GM13977 (cell line): ENCODE results near the gene RBCK1.
A peak's percentile ranks its signal among the peaks of the same experiment; 100 is the strongest.
"Not testable (repeated sequence)": the region's sequence is repeated elsewhere in the genome, so short reads cannot be mapped to it uniquely, and the experiment has no call there.

Experiments used
- DNase-seq: peaks from one replicate; pipeline ENCODE4 v3.0.0; 2012; ENCODE audit warnings: low spot score
- in situ Hi-C: fragments of 300-500 bp; cut with MboI; formaldehyde crosslinking; loops from one replicate; pipeline ENCODE4 v1.12.0; 2022; ENCODE audit warnings: low sequenced_read_pairs, low pct_unique_long_range_greater_than_20kb, mixed read lengths, inconsistent platforms; ENCODE audit not compliant: unreplicated experiment
- TF ChIP-seq, protein P1 (sequence below): IDR thresholded peaks from 2 replicates; pipeline ENCODE4 v1.5.1; 2012; ENCODE audit warnings: mild to moderate bottlenecking, control low read depth; ENCODE audit not compliant: insufficient read depth; ENCODE audit errors: extremely low read depth, missing control alignments

Gene RBCK1

DNA sequence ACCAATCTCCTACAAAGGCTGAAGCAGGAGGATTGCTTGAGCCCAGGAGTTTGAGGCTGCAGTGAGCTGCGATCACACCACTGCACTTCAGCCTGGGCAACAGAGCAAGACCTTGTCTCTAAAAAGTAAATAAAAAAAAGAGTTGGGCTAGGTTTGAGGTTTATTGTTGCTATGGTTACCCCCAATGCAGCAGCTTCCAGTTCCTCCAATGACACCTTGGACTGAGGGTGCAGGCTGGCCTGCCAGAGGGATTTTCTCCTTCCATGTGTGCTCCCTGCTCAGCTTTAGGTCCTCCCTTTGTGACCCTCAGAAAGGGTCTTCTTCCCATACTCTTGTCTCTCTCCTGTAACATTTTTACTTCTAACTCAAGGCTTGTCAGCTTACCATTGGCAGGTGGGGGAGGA is 64.8 kb downstream of the RBCK1 start:
- TF ChIP-seq, protein P1, sequence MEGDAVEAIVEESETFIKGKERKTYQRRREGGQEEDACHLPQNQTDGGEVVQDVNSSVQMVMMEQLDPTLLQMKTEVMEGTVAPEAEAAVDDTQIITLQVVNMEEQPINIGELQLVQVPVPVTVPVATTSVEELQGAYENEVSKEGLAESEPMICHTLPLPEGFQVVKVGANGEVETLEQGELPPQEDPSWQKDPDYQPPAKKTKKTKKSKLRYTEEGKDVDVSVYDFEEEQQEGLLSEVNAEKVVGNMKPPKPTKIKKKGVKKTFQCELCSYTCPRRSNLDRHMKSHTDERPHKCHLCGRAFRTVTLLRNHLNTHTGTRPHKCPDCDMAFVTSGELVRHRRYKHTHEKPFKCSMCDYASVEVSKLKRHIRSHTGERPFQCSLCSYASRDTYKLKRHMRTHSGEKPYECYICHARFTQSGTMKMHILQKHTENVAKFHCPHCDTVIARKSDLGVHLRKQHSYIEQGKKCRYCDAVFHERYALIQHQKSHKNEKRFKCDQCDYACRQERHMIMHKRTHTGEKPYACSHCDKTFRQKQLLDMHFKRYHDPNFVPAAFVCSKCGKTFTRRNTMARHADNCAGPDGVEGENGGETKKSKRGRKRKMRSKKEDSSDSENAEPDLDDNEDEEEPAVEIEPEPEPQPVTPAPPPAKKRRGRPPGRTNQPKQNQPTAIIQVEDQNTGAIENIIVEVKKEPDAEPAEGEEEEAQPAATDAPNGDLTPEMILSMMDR, result no peak
- DNase-seq, result no peak
- in situ Hi-C loops, result loop anchor here (10.0 kb wide), 1 partner anchor 118 kb away; no protein-coding TSS in a partner anchor

DNA sequence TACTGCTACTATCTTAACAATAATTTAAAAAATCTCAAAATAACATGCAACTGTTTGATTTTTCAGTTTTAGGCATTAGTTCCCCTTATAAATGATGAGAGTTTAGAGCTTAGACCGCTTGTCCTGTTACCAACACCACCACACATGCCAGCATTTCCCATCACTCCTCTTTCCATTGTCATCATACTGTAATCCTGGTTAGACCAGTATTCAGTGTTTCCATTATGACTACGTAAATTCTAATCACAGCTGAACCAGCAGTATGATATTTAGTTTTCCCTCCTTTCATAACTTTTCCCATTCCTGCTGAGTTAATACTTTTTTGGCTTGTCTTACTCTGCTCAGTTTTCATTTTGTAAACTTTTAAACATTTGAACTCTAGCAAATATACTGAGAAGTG is 66.5 kb downstream of the RBCK1 start:
- DNase-seq, result no peak
- in situ Hi-C loops, result loop anchor here (10.0 kb wide), 1 partner anchor 120 kb away; no protein-coding TSS in a partner anchor
- TF ChIP-seq, protein P1, result no peak

DNA sequence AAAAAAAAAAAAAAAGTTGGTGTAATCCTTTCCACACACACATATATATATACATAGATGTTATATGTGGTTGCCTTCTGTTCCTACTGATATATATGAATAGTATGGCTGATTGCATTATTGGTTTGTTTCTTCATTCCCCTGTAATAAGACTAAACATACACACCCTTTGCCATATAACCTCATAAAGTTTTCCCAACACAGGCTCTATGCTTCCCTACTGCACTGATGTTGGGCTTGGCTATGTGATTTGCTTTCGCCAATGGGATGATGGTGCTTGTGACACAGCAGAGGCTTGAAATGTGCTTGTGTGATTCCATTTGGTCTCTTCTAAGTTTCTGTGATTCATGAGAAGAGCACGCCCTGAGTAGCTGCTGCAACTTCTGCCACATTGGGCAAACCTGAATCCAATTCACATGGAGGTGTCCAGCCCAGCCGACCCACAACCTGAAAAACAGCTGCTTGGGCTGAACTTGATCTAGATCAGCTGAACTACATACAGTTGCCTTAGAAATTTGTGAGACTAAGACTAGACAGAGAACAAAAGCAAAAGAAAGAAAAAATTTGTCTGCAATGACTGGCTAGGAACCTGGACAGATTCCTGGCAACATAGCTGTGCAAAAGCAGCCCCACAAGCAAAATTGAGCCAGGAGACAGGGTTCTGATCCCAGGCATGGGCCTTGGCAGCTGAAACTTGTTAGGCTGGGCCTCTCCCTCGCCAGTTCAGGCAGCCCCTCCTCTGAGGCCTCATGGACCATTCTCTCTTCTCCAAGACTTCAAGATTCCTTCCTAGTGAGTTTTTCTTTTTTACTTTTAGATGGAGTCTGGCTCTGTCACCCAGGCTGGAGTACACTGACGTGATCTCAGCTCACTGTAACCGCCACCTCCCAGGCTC is 67.6 kb downstream of the RBCK1 start:
- in situ Hi-C loops, result loop anchor here (10.0 kb wide), 1 partner anchor 121 kb away; no protein-coding TSS in a partner anchor
- no peak for DNase-seq
- TF ChIP-seq, protein P1, result no peak

DNA sequence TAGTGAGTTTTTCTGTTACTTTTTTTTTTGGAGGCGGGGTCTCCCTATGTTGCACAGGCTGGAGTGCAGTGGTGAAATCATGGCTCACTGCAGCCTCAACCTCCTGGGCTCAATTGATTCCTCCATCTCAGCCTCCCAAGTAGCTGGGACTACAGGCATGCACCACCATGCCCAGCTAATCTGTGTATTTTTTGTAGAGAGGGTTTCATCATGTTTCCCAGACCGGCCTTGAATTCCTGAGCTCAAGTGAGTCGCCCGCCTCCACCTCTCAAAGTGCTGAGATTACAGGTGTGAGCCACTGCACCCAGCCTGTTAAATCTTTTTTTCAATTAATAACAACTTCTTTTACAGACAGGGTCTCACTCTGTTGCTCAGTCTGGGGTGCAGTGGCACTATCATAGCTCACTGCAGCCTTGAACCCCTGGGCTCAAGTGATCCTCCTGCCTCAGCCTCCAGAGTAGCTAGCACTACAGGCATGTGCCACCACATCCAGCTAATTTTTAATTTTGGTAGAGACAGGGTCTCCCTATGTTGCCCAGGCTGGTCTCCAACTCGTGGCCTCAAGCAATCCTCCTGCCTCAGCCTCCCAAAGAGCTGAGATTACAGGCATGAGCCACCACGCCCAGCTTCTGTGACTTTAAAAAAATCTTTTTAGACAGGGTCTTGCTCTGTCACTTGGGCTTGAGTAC is 68.6 kb downstream of the RBCK1 start:
- in situ Hi-C loops, result loop anchor here (10.0 kb wide), 1 partner anchor 122 kb away; no protein-coding TSS in a partner anchor
- DNase-seq, result not testable (repeated sequence)

DNA sequence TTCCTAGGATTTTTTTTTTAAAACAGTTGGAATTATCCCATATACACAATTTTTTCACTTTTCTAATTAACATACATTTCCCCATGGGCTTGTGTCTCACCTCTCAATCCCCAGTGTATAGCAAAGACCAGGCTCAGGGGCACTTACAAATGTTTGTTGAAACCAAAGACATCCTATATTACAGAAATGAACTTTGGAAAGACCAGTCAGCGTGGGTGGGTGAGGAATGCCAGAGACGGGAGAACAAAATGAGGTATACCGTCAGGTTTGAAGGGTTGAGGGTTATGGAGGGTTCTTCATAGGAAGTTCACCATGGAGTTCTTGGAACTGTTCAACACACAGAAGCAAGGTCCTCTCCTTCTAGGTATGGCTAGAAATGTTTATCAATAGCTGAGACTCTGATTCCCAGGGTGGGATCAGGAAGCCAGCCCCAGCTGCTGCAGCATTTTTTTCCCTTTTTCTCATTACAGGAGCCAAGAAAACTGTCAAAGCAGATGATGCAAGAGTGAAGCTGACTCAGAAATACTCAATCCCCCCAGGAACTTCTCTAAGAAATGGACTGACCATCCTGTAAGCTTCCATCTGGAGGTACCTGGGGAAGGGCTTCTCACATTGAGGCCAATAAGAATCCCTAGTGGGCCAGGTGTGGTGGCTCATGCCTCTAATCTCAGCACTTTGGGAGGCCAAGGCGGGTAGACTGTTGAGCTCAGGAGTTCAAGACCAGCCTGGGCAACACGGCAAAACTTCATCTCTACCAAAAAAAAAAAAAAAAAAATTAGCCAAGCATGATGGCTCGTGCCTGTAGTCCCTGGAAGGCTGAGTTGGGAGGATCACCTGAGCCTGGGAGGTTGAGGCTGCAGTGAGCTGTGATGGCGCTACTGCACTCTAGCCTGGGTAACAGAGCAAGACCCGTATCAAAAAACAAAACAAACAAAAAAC is 70.2 kb downstream of the RBCK1 start:
- TF ChIP-seq, protein P1, result no peak
- no peak for DNase-seq
- in situ Hi-C loops, result loop anchor here (10.0 kb wide), 1 partner anchor 123 kb away; no protein-coding TSS in a partner anchor

DNA sequence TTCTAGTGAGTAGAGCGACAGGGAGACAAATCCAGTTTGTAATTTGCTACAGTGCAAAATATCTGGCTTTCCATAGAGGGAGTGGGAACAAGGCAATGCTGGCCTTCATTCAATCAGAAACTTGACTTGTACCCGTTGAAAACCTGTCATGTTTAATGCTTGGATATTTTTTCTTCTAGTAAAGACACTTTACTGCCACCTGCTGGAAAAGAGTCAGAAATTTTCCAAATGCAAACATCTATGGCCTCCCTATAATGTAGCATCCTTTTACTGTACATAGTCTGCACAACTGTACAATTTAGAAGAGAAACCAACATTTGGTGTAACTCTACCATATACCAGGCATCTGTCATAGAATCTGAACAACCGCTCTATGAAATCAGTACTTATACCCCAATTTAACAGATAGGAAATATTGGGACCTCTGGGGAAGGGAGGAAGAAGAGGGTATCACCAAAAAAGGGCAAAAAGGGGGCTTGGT is 70.9 kb downstream of the RBCK1 start:
- TF ChIP-seq, protein P1, result peak; percentile 58

More for the DNA sequence above, 70.9 kb downstream of the RBCK1 start:
- in situ Hi-C loops, result loop anchor here (10.0 kb wide), 1 partner anchor 124 kb away; no protein-coding TSS in a partner anchor
- DNase-seq, result peak; percentile 66
